ENCODE data around the gene CHCHD5.
"Not testable (repeated sequence)": the region's sequence is repeated elsewhere in the genome, so short reads cannot be mapped to it uniquely, and the experiment has no call there.

Gene CHCHD5

GRCh38 chr2:112588611-112589045, 4.2 kb downstream of the CHCHD5 start:
- DNase-seq = no peak

DNA sequence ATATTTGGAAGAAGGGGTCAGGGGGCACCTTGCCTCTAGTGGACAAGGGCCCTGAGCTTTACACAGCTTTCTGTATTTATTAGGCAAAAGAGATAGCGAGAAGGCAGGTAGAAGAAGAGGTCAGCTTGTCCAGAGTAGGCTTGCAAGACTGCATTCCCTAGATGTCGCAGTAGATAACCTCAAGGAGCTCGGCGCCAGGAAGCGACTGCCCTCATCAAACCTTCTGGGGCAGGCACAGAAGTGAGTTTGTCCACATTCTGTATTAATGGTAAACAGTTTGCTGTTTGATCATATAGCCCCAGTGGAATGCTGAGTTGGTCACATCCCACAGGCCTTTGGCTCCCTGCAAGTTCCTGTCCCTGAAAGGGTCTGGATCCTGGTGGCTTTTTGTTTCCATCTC, 7.0 kb downstream of the CHCHD5 start:
- no peak for DNase-seq

DNA sequence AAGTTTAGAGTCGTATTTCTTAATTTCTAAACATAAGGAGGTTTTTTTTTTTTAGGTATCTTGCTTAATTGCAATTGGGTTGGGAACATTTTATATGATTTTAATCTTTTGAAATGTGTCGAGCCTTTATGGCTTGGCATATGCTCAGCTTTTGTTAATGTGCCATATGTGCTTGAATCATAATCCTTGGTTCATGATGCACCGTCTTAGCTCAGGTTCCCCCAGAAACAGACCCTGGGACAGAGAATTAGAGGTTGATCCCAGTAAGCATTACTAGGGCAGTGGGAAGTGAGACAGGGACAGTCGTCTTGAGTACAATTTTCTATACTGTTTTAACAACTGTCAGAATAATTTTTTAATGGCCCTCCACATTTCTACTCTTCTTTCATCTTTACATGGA, 9.3 kb downstream of the CHCHD5 start:
- no peak for DNase-seq

- DNase-seq = no peak
Measured at GRCh38 chr2:112597537-112598322, 13.3 kb downstream of the CHCHD5 start.

DNA sequence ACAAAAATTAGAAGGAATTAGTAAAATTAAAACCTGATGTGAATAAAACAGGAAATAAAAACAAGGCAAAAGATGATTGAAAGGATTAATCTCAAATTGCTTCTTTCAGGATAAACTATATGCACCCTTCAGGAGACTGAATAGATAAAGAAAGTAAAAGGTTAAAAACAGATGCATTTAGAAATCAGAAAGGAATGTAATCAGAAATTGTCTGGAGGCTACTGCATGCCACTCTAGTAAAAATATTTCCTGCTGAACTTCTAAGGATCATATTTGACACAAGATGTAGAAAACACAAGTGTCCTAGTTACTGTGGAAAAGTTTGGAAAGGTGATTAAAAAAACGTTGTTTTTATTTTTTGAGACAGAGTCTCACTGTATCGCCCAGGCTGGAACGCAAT, 16.2 kb downstream of the CHCHD5 start:
- no peak for DNase-seq

GRCh38 chr2:112601754-112602153, 17.3 kb downstream of the CHCHD5 start:
- DNase-seq = no peak

GRCh38 chr2:112602917-112603316, 18.5 kb downstream of the CHCHD5 start:
- DNase-seq = no peak

DNA sequence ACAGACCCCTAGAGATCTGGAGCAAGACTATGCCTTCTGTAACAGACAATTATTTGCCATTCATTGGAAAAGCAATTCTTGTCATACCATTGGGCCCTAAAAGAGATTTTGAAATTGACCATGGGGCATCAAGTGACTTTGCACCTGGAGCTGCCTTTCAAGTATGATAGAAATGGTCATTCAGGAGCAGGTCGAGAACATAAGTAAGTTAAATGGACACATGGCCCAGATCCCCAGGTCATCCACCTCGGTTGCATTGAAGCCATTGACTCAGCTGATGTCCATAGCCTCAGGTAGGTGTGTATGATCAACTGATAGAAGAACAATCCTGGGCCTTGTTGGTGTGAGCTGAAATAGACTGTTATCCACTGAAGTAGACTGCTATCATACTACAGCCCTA, 19.3 kb downstream of the CHCHD5 start:
- no peak for DNase-seq

DNA sequence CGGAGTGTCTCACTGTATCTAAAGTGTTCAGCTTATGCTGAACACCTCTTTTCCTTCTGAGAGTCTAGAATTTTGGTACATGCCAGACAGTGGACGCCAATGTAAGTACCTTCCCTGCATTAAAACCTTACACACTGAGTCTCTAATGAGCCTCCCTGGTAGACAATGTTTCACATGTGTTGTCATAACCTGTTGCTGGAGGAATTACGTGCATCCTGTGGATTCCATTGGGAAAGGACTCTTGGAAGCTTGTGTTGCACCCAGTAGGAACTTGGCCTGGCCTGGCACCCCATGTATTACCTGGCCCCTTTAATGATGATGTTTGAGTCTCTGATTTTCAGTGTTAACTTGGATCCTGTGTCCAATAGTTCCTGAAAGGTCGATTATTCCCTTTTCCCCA, 20.5 kb downstream of the CHCHD5 start:
- no peak for DNase-seq

DNA sequence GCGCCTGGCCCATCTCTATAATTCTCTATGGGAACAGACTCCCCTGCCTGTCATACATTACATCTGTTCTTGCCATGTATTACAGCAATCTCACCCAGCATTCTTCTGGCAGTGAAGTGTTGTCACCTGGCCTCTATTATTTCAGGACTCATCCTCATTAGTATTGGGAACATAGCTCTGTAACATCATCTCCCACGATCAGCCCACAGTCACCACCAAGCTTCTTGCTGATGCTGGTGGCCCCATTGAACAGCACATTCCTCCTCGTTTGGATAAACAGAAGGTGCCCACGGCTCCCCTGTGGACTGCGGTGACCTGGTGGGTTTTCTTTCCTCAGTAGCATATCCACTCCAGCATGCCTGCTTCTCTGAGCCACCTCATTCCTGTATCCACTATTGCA, 21.5 kb downstream of the CHCHD5 start:
- no peak for DNase-seq

- no peak for DNase-seq
Measured at GRCh38 chr2:112606547-112606946, 22.1 kb downstream of the CHCHD5 start.

- no peak for DNase-seq
Measured at GRCh38 chr2:112607680-112608438, 23.4 kb downstream of the CHCHD5 start.

GRCh38 chr2:112609320-112609719, 24.9 kb downstream of the CHCHD5 start:
- DNase-seq = not testable (repeated sequence)

- not testable (repeated sequence) for DNase-seq
Measured at GRCh38 chr2:112612283-112612682, 27.9 kb downstream of the CHCHD5 start.

GRCh38 chr2:112614201-112614840, 29.9 kb downstream of the CHCHD5 start:
- no peak for DNase-seq

- DNase-seq = no peak
Measured at GRCh38 chr2:112615051-112615450, 30.6 kb downstream of the CHCHD5 start.

DNA sequence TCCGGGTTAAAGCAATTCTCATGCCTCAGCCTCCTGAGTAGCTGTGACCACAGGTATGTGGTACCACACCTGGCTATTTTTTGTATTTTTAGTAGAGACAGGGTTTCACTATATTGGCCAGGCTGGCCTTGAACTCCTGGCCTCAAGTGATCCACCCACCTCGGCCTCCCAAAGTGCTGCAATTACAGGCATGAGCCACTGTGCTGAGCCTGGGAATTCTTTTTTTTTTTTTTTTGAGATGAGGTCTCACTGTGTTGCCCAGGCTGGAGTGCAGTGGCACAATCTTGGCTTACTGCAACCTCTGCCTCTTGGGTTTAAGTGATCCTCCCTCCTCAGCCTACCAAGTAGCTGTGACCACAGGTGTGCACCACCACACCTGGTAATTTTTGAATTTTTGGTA, 31.4 kb downstream of the CHCHD5 start:
- not testable (repeated sequence) for DNase-seq

DNA sequence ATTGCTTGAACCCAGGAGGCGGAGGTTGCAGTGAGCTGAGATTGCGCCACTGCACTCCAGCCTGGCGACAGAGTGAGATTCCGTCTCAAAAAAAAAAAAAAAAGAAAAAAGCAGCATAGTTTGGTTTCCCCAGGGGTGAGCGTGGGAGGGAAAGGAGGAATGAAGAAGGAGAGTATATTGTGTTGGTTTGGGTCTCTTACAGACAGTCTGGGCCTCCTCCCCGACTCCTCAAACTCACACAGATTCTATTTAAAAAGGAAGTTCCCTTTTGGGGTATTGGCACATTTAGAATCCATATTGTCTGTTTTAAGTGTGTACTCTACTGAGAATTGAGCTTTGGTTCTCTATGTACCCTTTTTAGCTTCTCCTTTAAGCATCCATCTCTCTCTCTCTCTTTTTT, 34.0 kb downstream of the CHCHD5 start:
- no peak for DNase-seq

DNA sequence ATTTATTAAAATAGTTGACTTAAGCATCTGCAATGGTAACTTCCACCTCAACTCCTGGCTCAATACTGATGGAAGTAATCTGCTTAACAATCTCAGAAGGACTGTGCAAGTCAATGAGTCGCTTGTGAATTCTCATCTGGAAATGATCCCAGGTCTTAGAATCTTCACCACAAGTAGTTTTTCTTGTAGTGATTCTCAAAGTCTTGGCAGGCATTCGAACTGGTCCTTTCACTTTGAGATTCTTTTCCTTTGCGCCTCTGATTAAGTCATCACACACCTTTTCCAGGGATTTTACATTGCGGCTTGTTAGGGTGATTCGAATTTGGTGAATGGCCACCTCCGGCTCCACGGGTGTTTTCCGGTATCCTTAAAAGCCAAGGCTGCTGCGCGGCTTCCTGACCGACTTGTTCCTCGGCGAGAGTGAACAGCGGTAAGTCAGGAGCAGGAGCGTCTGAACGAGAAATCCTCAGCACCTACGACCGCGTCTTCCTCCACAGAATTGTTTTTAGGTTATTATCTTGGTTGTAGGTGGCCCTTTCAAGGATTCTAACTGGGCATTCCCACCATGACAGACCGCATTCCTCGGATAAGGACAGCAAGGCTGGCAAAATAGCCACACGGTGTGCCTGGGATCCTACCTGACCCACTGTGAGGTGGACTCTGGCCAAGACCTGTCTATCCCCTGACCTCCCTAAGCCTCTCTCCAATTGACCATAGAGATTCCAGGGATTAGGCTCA, 37.5 kb downstream of the CHCHD5 start:
- no peak for DNase-seq

DNA sequence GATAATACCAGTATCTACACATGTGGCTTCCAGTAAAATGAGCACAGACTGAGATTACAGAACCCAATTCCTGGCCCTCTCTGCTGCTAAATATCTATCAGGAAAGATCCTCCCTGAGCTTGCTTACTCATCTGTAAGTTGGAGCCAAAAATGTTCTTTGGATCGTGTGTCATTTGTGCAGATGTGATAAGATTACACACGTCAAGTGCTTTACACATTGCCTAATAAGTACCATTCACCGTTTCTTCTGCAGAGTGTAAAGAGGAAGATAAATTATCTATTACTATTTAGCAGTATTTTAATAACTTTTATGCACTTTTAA, 38.1 kb downstream of the CHCHD5 start:
- DNase-seq = no peak

- no peak for DNase-seq
Measured at GRCh38 chr2:112623913-112624777, 39.7 kb downstream of the CHCHD5 start.

- no peak for DNase-seq
Measured at GRCh38 chr2:112625474-112626114, 41.2 kb downstream of the CHCHD5 start.

Measured in NCI-H446 (cell line).